OCI-LY1 (cell line): ENCODE data around the gene KIF13A.
"Not testable (repeated sequence)": the region's sequence is repeated elsewhere in the genome, so short reads cannot be mapped to it uniquely, and the experiment has no call there.

Experiments used
- EZH2 ChIP-seq: fragments of 200-600 bp; sonication (generic), shearing (Covaris generic); IDR thresholded peaks from 2 replicates; pipeline ENCODE4 v1.8.0; 2017; ENCODE audit warnings: borderline replicate concordance, mixed run types, mild to moderate bottlenecking, antibody characterized with exemption, low read length, moderate library complexity, mixed read lengths
- TF ChIP-seq, protein P1 (sequence below): fragments of 200-600 bp; sonication (generic), shearing (Covaris generic); IDR thresholded peaks from 2 replicates; pipeline ENCODE4 v1.5.1; 2017; ENCODE audit warnings: mild to moderate bottlenecking, antibody characterized with exemption, low read length, moderate library complexity, mixed read lengths

DNA sequence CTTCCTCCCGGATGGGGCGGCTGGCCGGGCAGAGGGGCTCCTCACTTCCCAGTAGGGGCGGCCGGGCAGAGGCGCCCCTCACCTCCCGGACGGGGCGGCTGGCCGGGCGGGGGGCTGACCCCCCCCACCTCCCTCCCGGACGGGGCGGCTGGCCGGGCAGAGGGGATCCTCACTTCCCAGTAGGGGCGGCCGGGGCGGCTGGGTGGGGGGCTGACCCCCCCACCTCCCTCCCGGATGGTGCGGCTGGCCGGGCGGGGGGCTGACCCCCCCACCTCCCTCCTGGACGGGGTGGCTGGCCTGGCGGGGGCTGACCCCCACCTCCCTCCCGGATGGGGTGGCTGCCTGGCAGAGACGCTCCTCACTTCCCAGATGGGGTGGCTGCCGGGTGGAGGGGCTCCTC, 252.1 kb downstream of the KIF13A start:
- TF ChIP-seq, protein P1, sequence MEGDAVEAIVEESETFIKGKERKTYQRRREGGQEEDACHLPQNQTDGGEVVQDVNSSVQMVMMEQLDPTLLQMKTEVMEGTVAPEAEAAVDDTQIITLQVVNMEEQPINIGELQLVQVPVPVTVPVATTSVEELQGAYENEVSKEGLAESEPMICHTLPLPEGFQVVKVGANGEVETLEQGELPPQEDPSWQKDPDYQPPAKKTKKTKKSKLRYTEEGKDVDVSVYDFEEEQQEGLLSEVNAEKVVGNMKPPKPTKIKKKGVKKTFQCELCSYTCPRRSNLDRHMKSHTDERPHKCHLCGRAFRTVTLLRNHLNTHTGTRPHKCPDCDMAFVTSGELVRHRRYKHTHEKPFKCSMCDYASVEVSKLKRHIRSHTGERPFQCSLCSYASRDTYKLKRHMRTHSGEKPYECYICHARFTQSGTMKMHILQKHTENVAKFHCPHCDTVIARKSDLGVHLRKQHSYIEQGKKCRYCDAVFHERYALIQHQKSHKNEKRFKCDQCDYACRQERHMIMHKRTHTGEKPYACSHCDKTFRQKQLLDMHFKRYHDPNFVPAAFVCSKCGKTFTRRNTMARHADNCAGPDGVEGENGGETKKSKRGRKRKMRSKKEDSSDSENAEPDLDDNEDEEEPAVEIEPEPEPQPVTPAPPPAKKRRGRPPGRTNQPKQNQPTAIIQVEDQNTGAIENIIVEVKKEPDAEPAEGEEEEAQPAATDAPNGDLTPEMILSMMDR, result not testable (repeated sequence)
- TF ChIP-seq EZH2, result not testable (repeated sequence)
